Stimulated activated CD8-positive, alpha-beta memory T cell treated with anti-CD3 and anti-CD28 coated beads, Interleukin-12 subunit alpha, Interleukin-12 subunit beta, amount 100 ng/mL, for 24 hours (primary cell): ENCODE results near the gene MTCH1.
"Not testable (repeated sequence)": the region's sequence is repeated elsewhere in the genome, so short reads cannot be mapped to it uniquely, and the experiment has no call there.

ENCODE experiments used
- DNase-seq: peaks from one replicate; pipeline ENCODE4 v3.0.0-alpha.2; 2020; ENCODE audit errors: extremely low read depth

Gene MTCH1

DNA sequence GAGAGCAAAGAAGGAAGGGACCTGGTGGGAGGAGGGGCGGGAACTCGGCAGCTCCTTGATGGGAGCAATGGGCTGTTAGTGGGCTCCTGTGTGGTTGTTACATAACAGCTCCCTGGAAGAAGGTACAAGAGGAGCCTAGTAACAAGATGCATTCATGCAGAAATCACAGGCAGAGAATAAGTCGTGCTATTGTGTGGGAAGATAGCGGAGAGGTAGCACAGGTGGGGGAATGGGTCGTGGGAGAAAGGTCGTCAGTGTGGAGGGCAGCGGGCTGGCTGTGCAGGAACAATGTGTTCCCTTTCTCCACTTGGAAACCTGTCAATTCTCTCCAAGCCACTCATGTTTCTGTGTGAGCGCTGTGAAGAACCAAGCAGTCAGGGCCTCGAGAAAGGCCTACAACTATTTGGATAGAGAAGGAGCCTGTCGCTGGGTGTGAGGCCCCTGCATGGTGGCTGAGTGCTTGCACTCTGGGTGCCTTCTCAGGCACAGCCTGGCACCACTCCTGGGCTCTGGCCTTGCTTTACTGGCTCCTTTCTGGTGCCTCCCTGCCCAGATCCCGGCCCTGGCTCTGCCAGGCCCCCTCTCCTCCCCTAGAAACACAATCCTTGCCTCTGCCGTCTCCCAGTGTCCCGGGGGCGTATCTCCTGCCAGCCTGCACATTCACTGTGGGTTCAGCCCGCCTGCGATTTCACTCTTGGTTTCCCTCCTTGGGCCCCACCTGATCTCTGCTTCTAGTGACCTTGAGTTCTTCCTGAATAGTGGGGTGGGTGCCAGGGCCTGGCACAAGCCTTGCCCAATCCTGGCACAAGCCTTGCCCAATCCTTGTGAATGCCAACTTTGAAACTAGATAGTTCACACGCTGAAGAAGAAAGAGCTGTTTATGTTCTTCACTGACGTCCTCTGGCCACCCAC is 12.1 kb upstream of the MTCH1 start:
- no peak for DNase-seq

DNA sequence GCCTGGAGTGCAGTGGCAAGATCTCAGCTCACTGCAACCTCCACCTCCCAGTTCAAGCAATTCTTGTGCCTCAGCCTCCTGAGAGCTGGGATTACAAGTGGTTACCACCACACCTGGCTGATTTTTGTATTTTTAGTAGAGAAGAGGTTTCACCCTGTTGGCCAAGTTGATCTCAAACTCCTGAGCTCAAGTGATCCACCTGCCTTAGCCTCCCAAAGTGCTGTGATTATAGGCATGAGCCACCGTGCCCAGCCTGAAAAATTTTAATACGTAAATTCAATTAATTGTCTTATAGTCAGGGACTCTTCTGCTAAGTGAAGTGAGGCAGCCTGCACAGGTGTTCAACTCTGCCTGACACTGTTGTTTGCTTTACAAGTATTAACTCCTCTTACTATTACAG is 4.4 kb upstream of the MTCH1 start:
- not testable (repeated sequence) for DNase-seq

DNA sequence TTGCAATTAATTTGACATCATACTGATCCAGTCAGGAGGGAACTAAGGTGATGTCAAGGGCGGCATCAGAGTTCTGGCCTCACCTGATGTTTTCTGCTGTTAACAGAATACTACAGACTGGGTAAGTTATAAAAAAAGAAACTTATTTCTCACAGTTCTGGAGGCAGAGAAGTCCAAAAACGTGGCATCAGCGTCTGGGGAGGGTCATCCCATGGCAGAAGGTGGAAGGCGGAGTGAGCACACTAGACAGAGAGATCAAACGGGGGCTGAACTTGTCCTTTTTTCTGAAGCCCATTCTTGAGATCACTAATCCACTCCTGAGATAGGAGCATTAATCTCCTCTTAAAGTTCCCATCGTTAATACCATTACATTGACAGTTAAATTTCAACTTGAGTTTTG is 3.3 kb upstream of the MTCH1 start:
- no peak for DNase-seq

DNA sequence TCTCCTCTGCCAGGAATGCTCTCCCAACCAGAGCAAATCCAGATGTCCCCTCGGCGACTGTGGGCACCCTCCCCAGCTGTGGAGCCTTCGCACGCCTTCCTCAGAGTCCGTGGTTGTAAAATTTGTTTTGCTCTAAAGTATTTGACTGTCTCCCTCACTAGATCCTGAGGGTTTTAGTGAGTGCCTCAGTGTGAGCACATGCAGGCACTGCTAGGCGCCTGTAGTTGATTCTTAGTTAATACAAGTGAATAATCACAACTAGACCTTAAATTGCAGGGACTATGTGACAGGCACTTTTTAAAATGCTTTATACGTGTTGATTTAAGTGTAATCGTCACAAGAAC is 680 bp upstream of the MTCH1 start:
- DNase-seq = no peak

DNA sequence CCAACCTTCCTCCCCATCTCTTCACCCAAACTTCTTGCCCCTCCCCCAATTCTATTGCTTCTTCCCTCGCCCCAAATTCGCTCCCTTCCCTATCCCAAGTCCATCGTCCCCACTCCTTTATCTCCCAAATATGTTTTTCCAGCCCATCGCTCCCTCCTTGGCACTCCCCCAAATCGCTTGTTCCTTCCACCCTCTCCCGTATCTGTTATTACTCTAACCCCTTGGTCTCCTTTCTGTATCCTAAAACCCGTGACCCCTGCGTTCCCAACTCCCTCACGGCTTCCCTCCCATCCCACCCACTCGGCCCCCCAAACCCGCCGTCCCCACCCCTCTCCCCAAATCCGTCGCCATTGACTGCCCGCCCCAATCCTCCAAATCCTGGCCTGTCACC is 584 bp downstream of the MTCH1 start:
- DNase-seq = no peak

DNA sequence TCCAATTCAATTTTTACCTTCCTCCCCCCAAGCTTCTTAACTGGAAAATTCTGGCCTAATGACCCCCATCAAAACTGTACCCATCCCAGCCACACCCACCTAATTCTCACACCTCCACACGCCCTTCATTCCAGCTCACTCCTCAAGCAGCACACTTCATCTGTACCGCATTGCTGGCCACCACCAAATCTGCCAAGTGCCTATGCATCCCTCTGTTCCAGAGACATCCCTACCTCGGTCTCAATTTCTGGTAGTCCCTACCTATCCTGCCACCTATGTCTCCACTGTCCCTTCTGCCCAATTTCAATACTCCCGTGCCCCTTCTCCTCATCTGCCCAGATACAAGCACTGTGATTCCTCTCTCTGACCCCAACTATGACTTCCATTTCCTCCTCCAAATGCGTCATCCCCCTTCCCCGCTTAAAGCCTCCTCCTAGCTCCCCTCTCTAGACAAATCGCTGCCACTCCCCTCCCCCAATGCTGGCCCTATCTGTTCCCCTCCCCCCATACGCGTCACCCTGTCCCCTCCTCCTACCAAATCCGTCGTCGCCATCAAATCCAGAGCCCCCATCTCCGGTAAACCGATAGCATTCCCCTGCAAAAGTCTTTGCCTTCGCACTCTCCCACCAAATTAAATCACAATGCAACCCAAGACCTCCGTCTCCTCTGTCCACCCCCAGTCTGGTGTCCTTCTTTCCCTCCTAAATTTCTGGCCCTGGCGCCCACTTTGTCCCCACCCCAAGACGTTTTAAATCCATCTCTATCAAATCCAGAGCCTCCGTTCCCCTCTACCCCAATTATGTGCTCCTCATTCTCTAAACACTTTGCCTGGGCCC is 1.2 kb downstream of the MTCH1 start:
- peak; percentile 28 for DNase-seq

DNA sequence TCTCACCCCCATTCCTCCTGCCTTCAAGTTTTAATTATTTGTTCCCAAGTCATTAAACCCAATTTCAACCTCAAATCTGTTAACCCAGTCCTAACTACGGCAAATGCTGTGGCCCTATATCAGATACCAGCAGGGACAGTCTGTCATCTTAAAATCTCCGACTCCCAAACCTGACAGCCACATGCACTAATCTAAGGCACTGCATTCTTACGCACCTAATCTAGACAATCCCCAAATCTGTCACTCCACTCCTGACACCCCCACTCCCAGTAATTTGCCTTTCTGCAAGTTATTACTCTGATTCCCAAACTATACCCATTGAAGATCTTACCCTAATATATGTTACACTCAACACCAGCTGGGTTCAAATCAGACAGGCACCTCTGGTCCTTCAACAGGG is 2.5 kb downstream of the MTCH1 start:
- no peak for DNase-seq

DNA sequence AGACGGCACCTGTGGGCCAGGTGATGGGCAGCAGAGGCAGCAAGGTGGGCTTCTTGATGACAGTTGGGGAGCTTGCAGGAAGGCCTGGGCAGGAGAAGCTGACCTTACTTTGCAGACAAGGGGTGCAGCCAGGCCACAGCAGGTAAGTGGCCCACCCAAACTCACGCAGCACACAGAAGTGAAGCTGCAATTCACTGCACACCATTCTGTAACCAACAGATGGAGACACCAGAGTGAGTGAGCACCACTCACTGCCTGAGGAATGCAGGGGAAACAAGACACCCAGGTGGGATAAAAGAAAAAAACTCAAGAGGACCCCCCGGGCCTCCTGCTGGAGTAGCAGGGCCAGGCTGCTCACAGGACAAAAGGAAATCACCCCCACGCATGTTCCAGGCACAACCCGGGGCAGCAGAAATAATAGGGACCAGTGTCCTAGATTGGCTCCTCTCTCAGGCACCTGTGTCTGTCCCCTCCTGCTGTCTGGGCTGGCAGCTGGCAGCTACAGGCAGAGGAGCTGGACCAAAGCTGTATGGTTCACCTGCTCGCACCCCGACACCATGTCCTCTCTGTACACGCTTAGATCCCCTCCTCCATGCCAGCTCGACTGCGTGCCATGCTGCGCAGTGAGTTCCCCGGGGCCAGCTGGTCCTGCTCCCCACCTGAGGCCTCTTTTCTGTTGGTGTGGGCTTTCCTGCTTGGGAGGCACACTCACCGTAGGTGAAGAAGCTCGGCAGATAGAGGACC is 4.9 kb downstream of the MTCH1 start:
- DNase-seq = no peak

DNA sequence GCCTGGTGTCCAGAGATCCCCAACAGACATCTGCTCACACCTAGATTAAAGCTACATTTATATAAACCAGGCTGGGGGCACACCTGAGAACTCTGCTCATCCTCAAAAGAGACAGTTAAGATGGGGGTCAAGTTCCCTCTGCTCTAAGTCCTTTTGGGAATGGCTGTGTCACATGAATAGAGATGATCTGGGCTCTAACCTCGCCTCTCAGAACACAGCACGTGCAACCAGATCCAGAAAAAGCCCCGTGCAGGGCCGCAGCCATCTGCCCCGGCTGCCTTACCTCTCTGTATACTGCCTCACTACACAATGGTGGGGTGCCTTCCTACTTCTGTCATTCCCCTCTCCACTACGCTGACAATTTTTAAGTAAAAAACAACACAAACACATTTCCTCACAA is 5.9 kb downstream of the MTCH1 start:
- no peak for DNase-seq

DNA sequence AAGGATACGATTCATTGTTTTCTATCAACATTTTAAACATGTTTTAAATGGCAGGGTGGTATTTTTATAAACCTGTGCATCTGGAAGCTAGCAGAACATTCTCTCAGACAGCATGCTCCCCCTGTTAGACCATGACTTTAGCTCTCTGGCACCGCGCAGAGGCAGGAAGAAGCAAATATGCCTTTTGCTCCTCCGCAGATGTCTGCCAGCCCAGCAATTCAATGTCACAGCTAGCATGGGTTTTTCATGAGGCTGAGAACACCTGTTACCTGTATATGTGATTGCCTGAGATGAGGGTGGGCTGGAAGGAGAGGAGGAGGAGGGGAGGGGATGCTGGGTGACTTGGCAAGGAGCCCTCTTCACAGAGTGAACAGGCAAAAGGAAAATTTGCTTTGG is 6.7 kb downstream of the MTCH1 start:
- DNase-seq = no peak

DNA sequence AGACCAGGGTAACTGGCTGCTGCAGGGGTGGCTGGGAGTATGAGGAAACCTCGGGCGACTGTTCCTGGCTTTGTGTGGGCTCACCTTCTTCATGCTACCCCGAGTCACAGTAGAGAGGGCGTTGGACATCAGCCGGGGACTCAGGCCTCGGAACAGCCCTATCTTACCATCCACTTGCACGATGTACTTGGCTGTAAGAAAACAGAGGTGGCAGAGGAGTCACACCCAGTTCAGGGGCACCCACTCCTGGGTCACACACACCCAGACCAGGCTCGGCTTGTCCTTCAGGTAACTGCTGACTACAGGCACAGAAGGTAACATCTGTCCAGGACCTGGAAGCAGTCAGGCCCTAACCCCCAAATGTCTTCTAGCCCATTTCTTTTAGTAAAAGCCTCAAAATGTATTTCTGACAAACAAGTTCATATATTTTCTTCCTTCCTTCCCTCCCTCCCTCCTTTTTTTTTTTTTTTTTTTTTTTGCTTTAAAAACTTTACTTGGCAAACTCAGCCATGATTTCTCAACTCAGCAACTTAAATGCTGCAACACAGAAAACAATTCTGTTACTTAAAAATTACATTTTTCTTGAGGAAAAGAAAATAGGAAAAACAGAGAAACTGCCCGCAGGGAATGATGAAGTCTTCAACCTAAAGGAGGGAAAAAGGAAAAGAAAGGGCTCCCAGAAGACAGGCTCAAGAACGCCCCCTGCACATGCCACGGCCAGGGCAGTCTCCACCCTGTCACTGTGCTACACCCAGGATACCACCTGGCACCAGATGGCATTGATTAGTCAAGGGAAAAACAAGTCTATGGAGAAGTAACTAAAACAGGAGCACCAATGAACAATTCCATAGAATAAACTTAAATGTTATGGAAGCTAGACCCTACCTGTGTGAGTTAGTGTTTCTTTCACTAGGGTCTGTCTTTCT is 7.3 kb downstream of the MTCH1 start:
- DNase-seq = no peak

DNA sequence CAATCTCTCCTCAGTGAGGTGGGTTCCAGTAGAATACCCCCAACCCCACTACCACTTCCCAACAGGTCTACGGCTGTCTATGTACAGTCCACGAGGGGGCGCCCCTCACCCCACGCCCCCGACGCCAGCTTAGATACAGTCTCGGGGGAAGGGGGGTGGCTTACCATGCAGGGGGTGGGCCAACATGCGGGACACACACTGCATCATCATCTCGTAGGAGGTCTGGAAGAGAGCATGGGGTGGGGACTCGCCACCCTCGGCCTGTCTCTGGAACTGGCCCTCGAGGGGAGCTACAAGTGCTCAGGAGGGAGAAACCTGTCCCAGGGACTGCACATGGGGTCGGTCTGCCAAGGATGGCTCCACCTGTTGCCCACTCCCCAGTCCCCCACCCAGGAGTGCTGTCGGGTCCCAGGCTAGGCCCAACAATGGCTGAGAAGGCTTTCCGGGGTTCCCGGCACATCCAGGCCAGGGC is 8.5 kb downstream of the MTCH1 start:
- no peak for DNase-seq

DNA sequence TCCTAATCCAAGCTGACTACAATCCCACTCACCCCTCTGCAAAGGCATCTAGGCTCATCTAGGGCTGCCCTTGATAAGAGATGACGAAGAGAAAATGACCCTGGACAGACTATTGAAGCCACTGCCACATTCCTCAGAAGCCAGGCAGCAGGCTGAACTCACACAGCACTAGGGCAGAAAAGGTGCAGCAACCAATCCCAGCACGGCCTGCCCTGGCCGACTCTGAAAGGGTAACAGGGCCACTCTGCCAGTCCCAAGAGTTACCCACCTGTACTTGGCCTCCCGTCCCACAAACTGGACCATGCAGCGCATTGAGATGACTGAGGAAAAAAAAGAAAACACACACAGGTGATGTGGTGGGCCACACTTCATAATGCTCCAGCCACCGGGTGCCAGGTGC is 9.1 kb downstream of the MTCH1 start:
- DNase-seq = no peak

DNA sequence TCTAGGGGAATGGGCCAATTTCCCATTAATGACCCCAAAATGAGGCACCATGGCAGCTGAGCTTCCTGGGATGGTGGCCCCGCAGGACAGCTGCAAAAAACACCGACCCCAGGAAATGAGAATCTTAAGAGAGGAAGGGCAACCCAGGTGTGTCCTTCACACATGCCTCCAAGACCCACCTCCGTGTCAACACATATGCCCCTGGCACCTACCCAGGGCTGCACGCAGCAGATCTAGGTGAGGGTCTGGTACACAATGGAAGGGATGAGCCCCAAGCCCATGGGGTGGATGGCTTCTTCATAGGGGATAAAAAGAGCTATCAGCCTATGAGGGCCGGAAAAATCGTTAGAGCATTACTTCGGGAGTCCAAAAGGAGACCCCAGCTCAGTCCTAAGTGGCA is 9.5 kb downstream of the MTCH1 start:
- no peak for DNase-seq

DNA sequence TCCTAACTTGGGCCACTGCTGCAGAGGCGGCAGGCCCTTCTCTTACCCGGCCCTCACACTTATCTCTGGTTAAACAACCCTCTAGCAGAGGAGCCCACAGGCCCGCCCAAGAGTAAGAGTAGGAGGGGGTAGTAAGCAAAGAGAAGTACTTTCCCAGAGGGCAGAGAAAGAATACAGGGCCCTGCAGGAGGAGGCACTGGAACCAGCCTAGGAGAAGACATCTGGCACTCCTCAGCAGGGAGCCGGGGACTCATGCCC is 10.1 kb downstream of the MTCH1 start:
- DNase-seq = no peak

DNA sequence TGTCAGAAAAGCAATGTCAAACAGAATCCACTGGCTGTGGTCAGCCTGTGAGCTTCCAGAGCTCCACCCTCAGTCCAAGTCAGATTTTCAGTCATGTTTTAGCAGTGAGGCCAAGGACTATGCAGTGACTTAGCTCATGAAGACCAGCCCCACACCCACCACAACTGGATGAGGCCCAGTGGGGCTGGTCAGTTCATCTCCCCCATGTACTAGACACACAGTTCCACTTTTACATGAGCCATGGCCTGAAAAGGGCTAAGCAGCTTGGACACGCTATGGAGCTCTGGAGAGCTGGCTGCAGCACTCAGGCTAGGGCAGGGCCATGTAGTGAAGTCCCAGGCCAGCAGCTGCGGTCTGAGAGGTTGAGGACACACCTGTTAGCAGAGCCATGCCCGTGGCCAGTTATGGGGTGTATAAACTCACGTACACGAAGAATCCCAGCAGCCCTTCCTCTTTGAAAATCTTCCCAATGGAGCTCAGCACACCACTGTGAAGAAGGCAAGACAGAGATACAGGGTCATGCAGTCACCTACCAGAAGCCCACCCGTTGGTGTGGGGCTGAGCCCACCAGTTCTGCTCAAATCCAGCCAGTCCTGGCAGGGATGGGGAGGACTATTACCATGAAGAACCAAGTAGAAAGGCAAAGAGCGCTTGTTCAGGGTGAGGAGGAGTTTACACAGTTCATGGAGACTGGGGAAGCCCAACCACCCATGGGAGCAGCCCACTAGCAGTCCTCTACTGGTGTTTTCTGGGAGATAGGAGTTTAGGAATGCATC is 10.6 kb downstream of the MTCH1 start:
- DNase-seq = no peak

DNA sequence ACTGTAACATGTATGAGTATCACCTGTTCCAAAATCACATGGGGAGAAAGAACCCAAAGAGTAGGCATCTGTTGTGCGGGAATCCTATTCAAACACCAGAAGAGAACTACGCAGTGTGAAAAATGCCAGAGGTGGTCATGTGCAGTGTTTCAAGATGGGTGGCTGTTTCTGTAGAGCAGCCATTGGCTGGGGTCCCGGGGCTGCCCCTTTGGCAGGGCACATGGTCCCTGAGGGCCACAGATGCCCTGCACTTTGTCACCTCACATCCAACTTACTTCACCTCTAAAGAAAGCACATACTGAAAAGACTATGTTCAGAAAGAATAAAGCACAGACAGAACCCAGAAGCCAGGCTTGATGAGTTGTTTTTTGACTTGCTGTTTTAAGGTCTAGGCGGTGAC is 12.3 kb downstream of the MTCH1 start:
- no peak for DNase-seq

DNA sequence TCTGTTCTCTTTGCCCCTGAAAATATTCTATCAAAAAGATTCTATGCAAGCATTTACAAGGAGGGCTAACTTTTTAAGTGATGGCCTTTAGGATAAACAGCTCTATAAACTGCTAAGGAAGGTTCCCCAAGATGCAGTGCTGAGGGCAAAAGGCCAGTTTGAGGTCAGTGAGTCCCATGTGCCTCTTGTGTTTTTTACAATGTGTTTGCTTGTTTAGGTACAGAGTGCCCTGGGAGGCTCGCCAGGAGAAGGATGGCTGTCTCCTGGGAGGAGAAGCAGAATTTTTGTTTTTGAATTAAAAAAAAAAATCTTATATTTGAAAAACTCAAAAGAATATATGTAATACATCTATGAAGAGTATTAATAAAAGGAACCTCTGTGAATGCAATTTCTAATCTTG is 12.8 kb downstream of the MTCH1 start:
- no peak for DNase-seq

DNA sequence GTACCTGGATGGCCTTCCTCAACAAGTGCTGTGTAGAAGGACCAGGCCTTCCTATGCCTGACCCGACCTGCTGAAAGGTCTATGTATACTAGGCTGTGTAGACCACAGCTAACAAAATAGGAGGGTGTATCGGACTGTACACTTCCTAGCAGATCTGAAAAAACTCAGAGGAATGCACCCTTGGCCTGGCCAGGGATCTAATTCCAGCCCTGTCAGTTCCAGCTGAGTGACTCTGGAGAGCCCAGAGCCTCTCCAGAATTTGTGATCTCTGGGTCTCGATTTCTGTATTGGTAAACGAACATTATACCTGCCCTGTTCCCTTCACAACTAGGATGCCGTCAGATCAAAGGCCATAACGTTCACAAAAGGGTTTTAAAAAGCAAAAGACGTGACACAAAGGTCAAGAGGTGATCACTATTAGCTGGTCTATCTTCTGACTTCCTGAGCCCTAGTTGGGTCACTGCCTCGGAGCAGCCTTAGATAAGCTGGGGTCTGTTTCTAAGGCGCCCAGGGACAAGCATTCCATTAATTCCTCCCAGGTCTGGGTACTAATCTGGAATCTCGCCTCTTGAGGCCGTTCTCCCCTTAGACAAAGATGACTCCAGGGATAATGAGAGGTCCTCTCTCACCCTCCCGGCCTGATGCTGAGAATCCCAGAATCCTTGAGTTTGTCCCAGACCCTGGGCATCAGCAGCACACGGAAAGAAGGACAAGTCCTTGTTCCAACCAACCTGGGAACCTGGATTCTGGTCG is 13.9 kb downstream of the MTCH1 start:
- DNase-seq = no peak
